ENCODE results near the gene SUMO1. TPM values are rescaled to one million over a fixed set of nuclear protein-coding genes. Genes with fewer than 3 reads are reported as not detected.

SUMO1 gene
- total and polyA plus RNA-seq, 10 of the 15 experiments (the other 5 are each of a cell fraction or from before 2014, with no cell fraction given) = 105 to 458 (median 199) TPM

DNA sequence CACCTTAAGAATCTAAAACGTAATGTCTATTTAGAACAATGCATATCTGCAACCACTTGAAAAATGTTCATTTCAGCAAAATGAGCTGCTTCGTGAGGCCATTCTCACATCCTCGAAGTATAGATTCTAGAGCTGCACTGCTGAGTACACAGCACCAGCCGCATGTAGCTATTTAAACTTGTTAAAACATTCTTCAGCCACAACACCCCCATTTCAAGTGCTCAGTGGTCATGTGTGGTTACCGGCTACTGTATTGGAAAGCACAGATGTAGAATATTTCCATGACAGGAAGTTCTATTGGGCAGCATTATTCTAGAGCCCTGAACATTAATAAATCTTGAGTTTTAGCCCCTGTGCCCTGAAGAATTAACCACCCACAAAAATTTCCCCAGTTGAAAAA, 35.0 kb downstream of the SUMO1 start:
- Histone ChIP-seq H3K79me2 (ENCODE audit: control insufficient read depth, insufficient read depth, low read length) (no peaks in the 10 kb centered on the region), H3K9ac (ENCODE audit: control insufficient read depth, insufficient read depth, low read length) (no peak overlapping the region), H3K4me2 (ENCODE audit: control insufficient read depth, insufficient read depth) (no peak overlapping the region), H3K27ac (ENCODE audit: control insufficient read depth, insufficient read depth) (no peak overlapping the region), H3K4me3 (no peak overlapping the region), H2AFZ (ENCODE audit: control insufficient read depth, low read depth, low read length) (no peak overlapping the region), H3K36me3 (ENCODE audit: control insufficient read depth in 2 of 2, insufficient read depth in 2 of 2, low read length in 1 of 2) (peaks cover 0 to 7% of the 10 kb centered on the region in 2 experiments; a peak in 1 of 4 replicates), H3K27me3 (replicated peaks in 1 of 2; ENCODE audit: control insufficient read depth in 2 of 2, insufficient read depth in 2 of 2, low read length in 1 of 2) (no peaks in the 10 kb centered on the region), H4K20me1 (ENCODE audit: control insufficient read depth, insufficient read depth) (no peaks in the 10 kb centered on the region), H3K9me3 (replicated peaks; ENCODE audit: control insufficient read depth, insufficient read depth, low read length) (no peaks in the 10 kb centered on the region), H3K4me1 (ENCODE audit: control insufficient read depth, insufficient read depth, low read length) (no peaks in the 10 kb centered on the region)
- TF ChIP-seq HDAC2 (IDR thresholded peaks at IDR 0.05) = no peak
- TF ChIP-seq RUNX3 (IDR thresholded peaks at IDR 0.05; ENCODE audit: low read length) = peak; percentile 67
- BruUV-seq (replicated peaks) = no TSS peak
- intact Hi-C loops (cut with micrococcal nuclease; ENCODE audit: unreplicated experiment) (no loop called here), in situ Hi-C loops (cut with MboI) (no loop called here)
- 63% methylated on average over 5 of the region's 5 CpGs for WGBS (ENCODE audit: insufficient coverage, insufficient replicate concordance, low lambda C conversion rate, missing lambda C conversion rate)
- no peak for DNase-seq (ENCODE audit: low read depth, low spot score)
- ChIA-PET SMC1A (ENCODE audit: uncharacterized antibody, unreplicated experiment) (no interaction called here), POLR2A (no interaction called here), RAD21 (ENCODE audit: unreplicated experiment) (no interaction called here), CTCF (interaction anchor here (0.6 to 0.9 kb wide), 2 partner anchors 11 to 99 kb away, joined by 3 to 5 read pairs; no protein-coding TSS in a partner anchor)
- FAIRE-seq = no peak
- ATAC-seq = no peak

DNA sequence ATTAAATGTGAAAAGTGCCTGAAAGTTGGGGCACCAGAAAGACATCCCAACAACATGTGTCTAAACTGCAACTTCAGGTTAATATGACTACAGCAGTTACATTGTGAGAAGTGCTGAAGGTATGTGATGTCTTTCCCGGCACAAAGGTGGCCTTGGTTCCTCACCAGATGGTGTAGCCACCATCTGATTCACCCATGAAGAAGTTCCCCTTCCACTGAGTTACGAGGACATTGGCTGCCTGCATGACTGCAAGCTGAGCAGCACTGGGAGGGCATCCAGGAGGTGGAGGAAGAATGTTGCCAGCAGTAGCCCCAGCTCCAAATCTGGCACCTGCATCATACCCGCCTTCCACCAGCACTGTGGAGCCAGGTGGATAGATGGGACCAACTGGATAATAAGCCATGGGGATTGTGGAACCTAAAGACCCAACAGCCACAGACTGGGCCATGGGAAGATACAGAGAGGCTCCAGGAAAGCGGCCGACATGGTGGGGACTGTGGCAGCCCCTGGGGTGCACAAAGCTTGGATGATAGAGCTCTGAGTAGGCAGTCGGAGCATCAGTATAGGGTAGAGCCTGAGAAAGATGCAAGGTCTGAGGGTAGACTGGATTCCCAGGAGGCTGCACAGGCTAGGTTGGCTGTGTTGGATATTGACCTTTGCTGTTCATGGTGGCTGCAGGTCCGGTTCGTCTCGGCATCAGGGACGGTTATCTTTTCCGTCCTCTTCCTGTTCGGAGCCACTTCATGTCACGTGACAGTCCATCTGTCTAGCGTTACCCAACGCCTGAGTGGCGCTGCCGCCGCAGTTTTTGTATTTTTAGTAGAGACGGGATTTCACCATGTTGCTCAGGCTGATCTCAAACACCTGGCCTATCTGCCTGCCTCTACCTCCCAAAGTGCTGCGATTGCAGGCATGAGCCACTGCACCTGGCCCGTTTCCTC, 36.9 kb downstream of the SUMO1 start:
- Histone ChIP-seq H3K36me3 (ENCODE audit: control insufficient read depth in 2 of 2, insufficient read depth in 2 of 2, low read length in 1 of 2) (0 out of 4 replicates have a peak, but pooled peaks cover 0 to 6% of the 10 kb centered on the region in 2 experiments), H3K9me3 (replicated peaks; ENCODE audit: control insufficient read depth, insufficient read depth, low read length) (no peaks in the 10 kb centered on the region), H3K79me2 (ENCODE audit: control insufficient read depth, insufficient read depth, low read length) (no peaks in the 10 kb centered on the region), H4K20me1 (ENCODE audit: control insufficient read depth, insufficient read depth) (no peaks in the 10 kb centered on the region), H2AFZ (ENCODE audit: control insufficient read depth, low read depth, low read length) (no peak overlapping the region), H3K4me3 (no peak overlapping the region), H3K4me2 (ENCODE audit: control insufficient read depth, insufficient read depth) (no peak overlapping the region), H3K4me1 (ENCODE audit: control insufficient read depth, insufficient read depth, low read length) (no peaks in the 10 kb centered on the region), H3K9ac (ENCODE audit: control insufficient read depth, insufficient read depth, low read length) (no peak overlapping the region), H3K27ac (ENCODE audit: control insufficient read depth, insufficient read depth) (no peak overlapping the region), H3K27me3 (replicated peaks in 1 of 2; ENCODE audit: control insufficient read depth in 2 of 2, insufficient read depth in 2 of 2, low read length in 1 of 2) (no peaks in the 10 kb centered on the region)
- CTCF ChIA-PET = no interaction called here
- POLR2A ChIA-PET = no interaction called here
- ATAC-seq (no peak), DNase-seq (ENCODE audit: low read depth, low spot score) (no peak), FAIRE-seq (no peak)
- intact Hi-C loops (cut with micrococcal nuclease; ENCODE audit: unreplicated experiment) (no loop called here), in situ Hi-C loops (cut with MboI) (no loop called here)
- no peak for TF ChIP-seq SMAD1 (IDR thresholded peaks at IDR 0.05; ENCODE audit: low read depth, partially characterized antibody)
- RAD21 ChIA-PET (ENCODE audit: unreplicated experiment) = no interaction called here
- SMC1A ChIA-PET (ENCODE audit: uncharacterized antibody, unreplicated experiment) = no interaction called here
- WGBS (ENCODE audit: insufficient coverage, insufficient replicate concordance, low lambda C conversion rate, missing lambda C conversion rate) = 95% methylated on average over 20 of the region's 21 CpGs
- no TSS peak for BruUV-seq (replicated peaks)
